Measurements from ENCODE around the gene TMEM38B. TPM values are rescaled to one million over a fixed set of nuclear protein-coding genes. Genes with fewer than 3 reads are reported as not detected.
"Not testable (repeated sequence)": the region's sequence is repeated elsewhere in the genome, so short reads cannot be mapped to it uniquely, and the experiment has no call there.

Gene TMEM38B
- total RNA-seq, 3 donors from 2014 or later (not counting 1 experiment from before 2014, with no cell fraction given), result 5.7 to 8.0 (median 8.0) TPM

- 96% methylated on average over 4 of the region's 4 CpGs for WGBS (ENCODE audit: insufficient coverage)
- H3K4me1 Mint-ChIP-seq, result no peaks in the 10 kb centered on the region
- no peak for ATAC-seq
- Histone ChIP-seq H3K4me3 (ENCODE audit: low read length) (no peak overlapping the region), H3K4me1 (ENCODE audit: control insufficient read depth, insufficient read depth, low read length) (no peaks in the 10 kb centered on the region), H3K27me3 (ENCODE audit: control insufficient read depth, insufficient read depth, low read length) (no peaks in the 10 kb centered on the region), H3K36me3 (ENCODE audit: control insufficient read depth, insufficient read depth, low read length) (no peaks in the 10 kb centered on the region), H3K9me3 (ENCODE audit: control insufficient read depth, insufficient read depth, low read length) (peaks cover 15% of the 10 kb centered on the region), H3K27ac (ENCODE audit: low read length) (no peak overlapping the region)
- H3K4me3 Mint-ChIP-seq, result no peak overlapping the region
- H3K36me3 Mint-ChIP-seq, result peaks cover 33% of the 10 kb centered on the region
- H3K9me3 Mint-ChIP-seq, result peaks cover 8 to 18% of the 10 kb centered on the region in 2 donors
- no peaks in the 10 kb centered on the region for H3K27me3 Mint-ChIP-seq (ENCODE audit: low read depth in 2 of 2)
- no peak overlapping the region for H3K27ac Mint-ChIP-seq
- TF ChIP-seq CTCF (IDR thresholded peaks at IDR 0.05), result no peak
- intact Hi-C loops (cut with micrococcal nuclease), result no loop called here
- DNase-seq, result no peak
Observed at GRCh38 chr9:105737205-105737604, 42.9 kb downstream of the TMEM38B start.

- Mint-ChIP-seq H3K27me3 (ENCODE audit: low read depth in 2 of 2) (no peaks in the 10 kb centered on the region), H3K4me3 (no peak overlapping the region), H3K36me3 (no peaks in the 10 kb centered on the region), H3K4me1 (no peaks in the 10 kb centered on the region), H3K9me3 (no peaks in the 10 kb centered on the region), H3K27ac (no peak overlapping the region)
- TF ChIP-seq CTCF (IDR thresholded peaks at IDR 0.05), result no peak
- Histone ChIP-seq H3K4me1 (ENCODE audit: control insufficient read depth, insufficient read depth, low read length) (no peaks in the 10 kb centered on the region), H3K4me3 (ENCODE audit: low read length) (no peak overlapping the region), H3K36me3 (ENCODE audit: control insufficient read depth, insufficient read depth, low read length) (no peaks in the 10 kb centered on the region), H3K27me3 (ENCODE audit: control insufficient read depth, insufficient read depth, low read length) (no peaks in the 10 kb centered on the region), H3K9me3 (ENCODE audit: control insufficient read depth, insufficient read depth, low read length) (peaks cover 5% of the 10 kb centered on the region), H3K27ac (ENCODE audit: low read length) (no peak overlapping the region)
- DNase-seq, result no peak
- intact Hi-C loops (cut with micrococcal nuclease), result no loop called here
- no peak for ATAC-seq
Observed at GRCh38 chr9:105742088-105742487, 47.7 kb downstream of the TMEM38B start.

GRCh38 chr9:105747325-105747724, 53.0 kb downstream of the TMEM38B start:
- DNase-seq; intact Hi-C loops (cut with micrococcal nuclease); H3K27me3 Mint-ChIP-seq (ENCODE audit: low read depth in 2 of 2); H3K36me3 Mint-ChIP-seq; ATAC-seq; H3K4me3 ChIP-seq (ENCODE audit: low read length); H3K4me1 ChIP-seq (ENCODE audit: control insufficient read depth, insufficient read depth, low read length); H3K27me3 ChIP-seq (ENCODE audit: control insufficient read depth, insufficient read depth, low read length); H3K27ac ChIP-seq (ENCODE audit: low read length); H3K36me3 ChIP-seq (ENCODE audit: control insufficient read depth, insufficient read depth, low read length); H3K4me1 Mint-ChIP-seq; H3K27ac Mint-ChIP-seq; H3K9me3 ChIP-seq (ENCODE audit: control insufficient read depth, insufficient read depth, low read length); H3K4me3 Mint-ChIP-seq: not testable (repeated sequence)
- WGBS (ENCODE audit: insufficient coverage), result no CpG with 5 or more reads among the region's 3 CpGs
- H3K9me3 Mint-ChIP-seq, result peaks cover 0 to 11% of the 10 kb centered on the region in 2 donors

GRCh38 chr9:105751761-105752160, 57.4 kb downstream of the TMEM38B start:
- WGBS (ENCODE audit: insufficient coverage), result 92% methylated on average over 4 of the region's 4 CpGs
- Histone ChIP-seq H3K4me1 (ENCODE audit: control insufficient read depth, insufficient read depth, low read length) (no peaks in the 10 kb centered on the region), H3K9me3 (ENCODE audit: control insufficient read depth, insufficient read depth, low read length) (peaks cover 11% of the 10 kb centered on the region), H3K36me3 (ENCODE audit: control insufficient read depth, insufficient read depth, low read length) (peaks cover 6% of the 10 kb centered on the region), H3K4me3 (ENCODE audit: low read length) (no peak overlapping the region), H3K27me3 (ENCODE audit: control insufficient read depth, insufficient read depth, low read length) (no peaks in the 10 kb centered on the region), H3K27ac (ENCODE audit: low read length) (no peak overlapping the region)
- H3K27me3 Mint-ChIP-seq (ENCODE audit: low read depth in 2 of 2), result no peaks in the 10 kb centered on the region
- no peak for DNase-seq
- peaks cover 36% of the 10 kb centered on the region for H3K36me3 Mint-ChIP-seq
- H3K4me3 Mint-ChIP-seq, result no peak overlapping the region
- ATAC-seq, result no peak
- H3K4me1 Mint-ChIP-seq, result no peaks in the 10 kb centered on the region
- peaks cover 7 to 29% of the 10 kb centered on the region in 2 donors for H3K9me3 Mint-ChIP-seq
- no peak overlapping the region for H3K27ac Mint-ChIP-seq
- intact Hi-C loops (cut with micrococcal nuclease), result no loop called here
- no peak for TF ChIP-seq CTCF (IDR thresholded peaks at IDR 0.05)

Measured in natural killer cell (primary cell).